Subcutaneous adipose tissue (tissue), 4 donors: ENCODE measurements around the gene NFKBIZ. TPM values are rescaled to one million over a fixed set of nuclear protein-coding genes. Genes with fewer than 3 reads are reported as not detected.

ENCODE experiments used
- total RNA-seq, 4 donors: library from RNA; depleted of rRNA; stranded (reverse); fragments of >200 nt; gene quantifications; one replicate each; pipeline ENCODE4 v1.1.0, GENCODE V29; 2016
- TF ChIP-seq, protein P1 (sequence below): fragments of 450-650 bp; IDR thresholded peaks from one replicate; pipeline ENCODE4 v1.5.1; 2016; ENCODE audit warnings: low read depth, mild to moderate bottlenecking, control low read depth, antibody characterized with exemption, moderate library complexity

NFKBIZ gene
- total RNA-seq, 4 donors from 2014 or later: 19.2 to 45.8 (median 28.2) TPM

DNA sequence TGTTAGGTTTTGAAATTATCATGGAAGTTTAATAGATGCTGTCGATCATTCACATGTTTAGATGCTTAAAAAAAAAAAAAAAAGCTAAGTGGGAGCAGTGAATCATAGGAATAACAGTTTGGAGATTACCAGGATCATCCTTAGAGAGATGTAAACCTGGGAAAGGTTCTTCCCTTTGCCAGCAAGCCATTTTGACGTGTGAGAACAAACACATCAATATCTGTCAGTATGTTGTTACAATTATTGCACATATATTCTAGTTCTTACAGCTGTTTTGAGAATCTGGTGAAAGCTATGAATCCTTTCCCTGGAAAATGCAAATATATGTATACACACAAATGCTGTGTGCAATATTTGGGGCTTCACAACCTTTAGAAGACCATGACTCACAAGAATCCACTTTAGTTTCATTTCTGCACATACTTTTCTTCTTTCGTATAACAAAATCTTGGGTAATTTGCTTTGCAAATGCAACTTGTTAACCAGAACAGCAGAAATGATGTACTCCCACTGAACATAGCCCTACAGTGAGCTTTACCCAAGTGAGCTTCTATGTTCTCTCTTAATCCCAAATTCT, 12.0 kb downstream of the NFKBIZ start:
- TF ChIP-seq, protein P1, sequence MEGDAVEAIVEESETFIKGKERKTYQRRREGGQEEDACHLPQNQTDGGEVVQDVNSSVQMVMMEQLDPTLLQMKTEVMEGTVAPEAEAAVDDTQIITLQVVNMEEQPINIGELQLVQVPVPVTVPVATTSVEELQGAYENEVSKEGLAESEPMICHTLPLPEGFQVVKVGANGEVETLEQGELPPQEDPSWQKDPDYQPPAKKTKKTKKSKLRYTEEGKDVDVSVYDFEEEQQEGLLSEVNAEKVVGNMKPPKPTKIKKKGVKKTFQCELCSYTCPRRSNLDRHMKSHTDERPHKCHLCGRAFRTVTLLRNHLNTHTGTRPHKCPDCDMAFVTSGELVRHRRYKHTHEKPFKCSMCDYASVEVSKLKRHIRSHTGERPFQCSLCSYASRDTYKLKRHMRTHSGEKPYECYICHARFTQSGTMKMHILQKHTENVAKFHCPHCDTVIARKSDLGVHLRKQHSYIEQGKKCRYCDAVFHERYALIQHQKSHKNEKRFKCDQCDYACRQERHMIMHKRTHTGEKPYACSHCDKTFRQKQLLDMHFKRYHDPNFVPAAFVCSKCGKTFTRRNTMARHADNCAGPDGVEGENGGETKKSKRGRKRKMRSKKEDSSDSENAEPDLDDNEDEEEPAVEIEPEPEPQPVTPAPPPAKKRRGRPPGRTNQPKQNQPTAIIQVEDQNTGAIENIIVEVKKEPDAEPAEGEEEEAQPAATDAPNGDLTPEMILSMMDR: no peak

DNA sequence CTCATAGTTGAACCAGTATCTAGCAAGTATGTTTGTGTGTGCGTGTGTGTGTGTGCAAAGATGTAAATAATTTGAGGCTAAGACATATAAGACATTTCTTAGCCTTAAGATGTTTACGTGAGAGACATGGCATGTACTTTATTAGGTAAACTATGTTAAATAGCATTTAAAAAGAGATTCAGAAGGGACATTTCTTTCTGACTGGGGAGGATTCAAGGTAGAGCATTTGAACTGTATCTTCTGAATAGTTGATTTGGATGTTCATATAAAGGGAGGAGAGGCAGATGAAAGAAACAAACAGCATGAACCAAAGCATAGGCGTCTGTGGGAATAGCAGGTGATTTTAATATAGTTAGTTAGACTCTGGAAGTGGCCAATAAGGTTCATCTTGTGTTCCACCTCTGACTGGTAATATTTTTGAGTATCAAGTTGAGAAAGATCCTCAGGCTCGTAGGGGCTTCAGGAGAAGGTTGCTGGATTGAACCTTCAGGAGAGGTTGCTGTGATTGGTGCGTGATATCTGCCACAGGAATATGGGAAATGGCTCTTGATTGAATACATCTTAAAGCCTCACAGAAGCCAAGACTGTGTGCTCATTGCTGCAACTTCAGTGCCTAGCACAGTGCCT, 12.6 kb downstream of the NFKBIZ start:
- TF ChIP-seq, protein P1: no peak

DNA sequence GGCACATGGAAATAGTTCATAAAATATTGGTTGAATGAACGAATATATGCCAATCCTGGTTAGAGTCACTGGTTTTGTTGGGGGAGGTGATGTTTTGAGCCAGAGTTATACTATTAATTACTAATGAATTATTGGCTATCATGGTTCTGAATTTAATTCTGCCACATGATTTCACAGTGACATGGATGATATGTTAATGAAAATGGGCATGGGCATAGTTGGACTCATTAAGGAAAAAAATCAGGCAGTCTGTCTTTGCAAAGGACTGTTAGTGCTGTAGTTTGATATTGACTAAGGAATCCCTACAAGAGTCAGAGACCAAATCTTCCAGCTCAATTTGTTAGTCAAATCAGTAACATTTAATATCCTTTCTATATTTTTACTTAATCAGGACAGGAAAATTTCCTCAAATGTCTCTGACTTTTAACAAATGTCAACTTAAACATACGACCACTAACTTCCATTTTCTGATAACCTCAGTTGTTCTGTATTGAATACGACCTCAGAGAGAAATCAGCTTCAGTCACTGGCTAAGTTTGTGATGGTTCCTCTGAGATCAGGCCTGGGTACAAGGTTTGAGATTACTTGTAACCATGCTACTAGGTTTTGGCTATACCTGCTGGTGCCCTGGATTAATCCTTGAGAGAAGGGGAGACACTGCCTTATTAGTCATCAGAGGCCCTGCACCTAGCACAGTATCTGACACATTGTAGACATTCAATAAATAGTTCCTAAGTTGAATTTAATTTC, 13.3 kb downstream of the NFKBIZ start:
- TF ChIP-seq, protein P1: no peak

DNA sequence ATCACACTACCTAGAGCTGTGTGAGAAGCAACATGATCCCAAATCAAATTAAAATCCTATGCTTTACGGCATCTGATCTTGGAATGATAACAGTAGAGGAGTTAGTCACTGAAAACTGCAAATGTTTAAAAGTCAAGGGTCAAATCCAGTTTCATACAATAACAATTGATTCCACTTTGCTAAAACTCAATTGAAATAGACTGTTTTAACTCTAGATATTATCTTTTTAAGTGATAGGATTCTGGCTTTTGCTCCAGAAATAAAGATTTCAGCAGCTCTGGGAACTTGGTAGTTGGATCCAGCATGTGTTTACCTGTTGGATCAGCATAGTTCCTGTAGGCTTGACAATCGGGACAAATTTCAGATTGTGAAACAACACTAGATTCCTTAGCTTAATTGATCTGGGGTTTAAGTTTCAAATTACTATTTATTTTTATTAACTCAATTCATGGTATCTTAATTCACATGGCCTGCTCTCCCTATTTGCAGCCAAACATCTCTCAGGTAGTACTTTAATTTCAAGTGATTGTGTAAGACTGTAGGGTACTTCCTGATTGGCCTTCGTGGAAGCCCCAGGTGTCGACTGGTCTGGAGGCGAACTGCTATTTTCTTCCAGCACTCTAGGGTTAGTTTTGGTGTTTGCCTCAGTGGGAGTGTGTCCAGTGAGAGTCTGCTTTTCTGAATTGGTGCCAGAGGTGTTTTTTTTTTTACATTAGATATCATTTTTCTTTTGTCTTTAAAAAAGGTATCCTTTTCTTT, 16.6 kb downstream of the NFKBIZ start:
- TF ChIP-seq, protein P1: no peak

DNA sequence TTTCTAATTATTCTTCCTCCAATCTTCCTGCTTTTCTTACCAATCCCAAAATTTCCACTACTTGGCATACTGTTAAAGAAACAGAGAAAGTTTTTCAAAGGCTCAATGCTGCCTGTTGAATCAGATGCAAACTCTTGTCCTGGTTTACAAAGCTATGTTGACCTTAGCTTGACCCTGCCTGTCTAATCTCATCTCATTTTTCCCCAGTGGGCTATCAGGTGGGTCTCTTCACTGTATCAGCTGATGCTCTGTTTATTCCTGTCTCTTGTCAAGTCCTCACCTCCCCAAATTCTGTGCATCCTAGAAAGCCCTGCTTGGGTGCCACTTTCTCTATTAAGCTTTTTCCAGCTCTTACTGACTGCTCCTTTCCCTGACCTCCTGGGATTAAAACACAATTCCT, 18.2 kb downstream of the NFKBIZ start:
- TF ChIP-seq, protein P1: no peak

DNA sequence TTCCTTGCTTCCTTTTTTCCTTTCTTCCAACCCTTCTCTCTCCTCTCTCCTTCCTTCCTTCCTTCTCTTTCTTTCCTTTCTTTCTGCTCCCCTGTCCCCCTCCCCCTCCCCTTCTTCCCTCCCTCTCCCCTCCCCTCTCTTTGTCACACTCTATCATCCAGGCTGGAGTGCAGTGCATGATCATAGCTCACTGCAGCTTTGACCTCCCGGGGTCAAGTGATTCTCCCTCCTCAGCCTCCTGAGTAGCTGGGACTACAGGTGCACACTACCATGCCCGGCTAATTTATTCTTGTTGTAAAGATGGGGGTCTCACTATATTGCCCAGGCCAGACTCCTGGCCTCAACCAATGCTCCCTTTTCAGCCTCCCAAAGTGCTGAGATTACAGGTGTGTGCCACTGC, 18.7 kb downstream of the NFKBIZ start:
- TF ChIP-seq, protein P1: no peak
